ENCODE measurements around the gene ASNS.
"Not testable (repeated sequence)": the region's sequence is repeated elsewhere in the genome, so short reads cannot be mapped to it uniquely, and the experiment has no call there.

Gene ASNS

DNA sequence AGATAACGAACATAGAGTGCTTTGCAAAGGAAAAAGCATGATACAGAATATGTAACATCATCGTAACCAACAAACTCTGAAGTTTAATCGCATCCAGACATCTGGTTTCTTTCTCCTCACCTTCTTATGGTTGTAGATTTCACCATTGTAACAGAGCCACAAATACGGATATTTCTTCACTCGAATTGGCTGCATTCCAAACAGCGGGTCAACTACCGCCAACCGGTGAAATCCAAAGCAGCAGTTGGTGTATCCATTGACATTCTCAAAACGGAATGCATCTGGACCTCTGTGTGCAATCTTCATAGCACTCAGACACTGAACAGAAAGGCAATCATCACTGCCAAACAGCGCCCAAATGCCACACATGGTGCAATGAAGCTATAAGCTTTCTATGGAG lies 3.4 kb downstream of the ASNS start:
- Histone ChIP-seq H3K9ac (ENCODE audit: low read depth in 1 of 2, low read length in 2 of 2) (no peak overlapping the region), H3K27me3 (ENCODE audit: control insufficient read depth in 2 of 2, insufficient read depth in 2 of 2, low read length in 2 of 2) (no peaks in the 10 kb centered on the region), H3K27ac (ENCODE audit: low read depth in 2 of 2, low read length in 2 of 2) (no peak overlapping the region), H3K9me3 (ENCODE audit: control insufficient read depth in 2 of 2, low read length in 2 of 2) (no peaks in the 10 kb centered on the region), H3K36me3 (ENCODE audit: control insufficient read depth in 2 of 2, insufficient read depth in 2 of 2, low read length in 2 of 2) (no peaks in the 10 kb centered on the region), H3K4me3 (ENCODE audit: low read length in 2 of 2) (no peak overlapping the region), H3K4me1 (ENCODE audit: control insufficient read depth in 2 of 2, insufficient read depth in 2 of 2, low read length in 2 of 2) (no peaks in the 10 kb centered on the region)

DNA sequence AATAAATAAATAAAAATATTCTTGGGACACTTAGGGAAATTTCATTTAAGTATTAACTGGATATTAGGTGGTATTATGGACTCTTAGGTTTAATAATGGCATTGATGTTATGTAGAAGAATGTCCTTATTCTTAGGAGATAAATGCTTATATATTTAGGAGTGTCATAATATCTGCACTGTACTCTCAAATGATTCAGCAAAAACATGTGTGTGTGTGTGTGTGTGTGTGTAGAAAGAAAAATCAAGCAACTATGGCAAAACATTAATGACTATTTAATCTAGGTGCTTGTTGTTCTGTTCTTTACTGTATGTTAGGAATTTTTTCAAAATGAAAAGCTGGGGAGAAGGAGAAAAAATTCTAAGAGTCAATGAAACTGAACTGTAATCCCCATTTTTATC lies 3.9 kb downstream of the ASNS start:
- Histone ChIP-seq H3K9me3 (ENCODE audit: control insufficient read depth in 2 of 2, low read length in 2 of 2) (no peaks in the 10 kb centered on the region), H3K4me1 (ENCODE audit: control insufficient read depth in 2 of 2, insufficient read depth in 2 of 2, low read length in 2 of 2) (no peaks in the 10 kb centered on the region), H3K4me3 (ENCODE audit: low read length in 2 of 2) (no peak overlapping the region), H3K36me3 (ENCODE audit: control insufficient read depth in 2 of 2, insufficient read depth in 2 of 2, low read length in 2 of 2) (no peaks in the 10 kb centered on the region), H3K9ac (ENCODE audit: low read depth in 1 of 2, low read length in 2 of 2) (no peak overlapping the region), H3K27me3 (ENCODE audit: control insufficient read depth in 2 of 2, insufficient read depth in 2 of 2, low read length in 2 of 2) (no peaks in the 10 kb centered on the region), H3K27ac (ENCODE audit: low read depth in 2 of 2, low read length in 2 of 2) (no peak overlapping the region)

DNA sequence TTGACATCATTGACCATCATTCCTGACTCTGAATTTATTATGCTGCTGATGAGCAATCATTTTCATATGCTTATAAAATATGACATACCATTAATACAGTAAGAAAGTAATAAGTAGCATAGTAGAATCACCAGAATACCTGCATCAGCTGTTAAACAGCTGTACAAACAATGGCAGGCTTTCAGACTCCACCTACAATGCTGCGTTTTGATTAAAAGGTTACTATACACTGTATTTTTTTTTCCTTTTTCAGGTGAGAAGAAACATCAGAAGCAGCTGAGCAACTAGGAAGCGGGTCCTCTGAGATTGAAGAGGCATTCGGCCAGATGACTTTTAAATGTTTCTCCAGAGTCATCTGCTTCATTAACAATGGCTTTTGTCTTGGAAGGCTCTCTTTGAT lies 7.1 kb downstream of the ASNS start:
- Histone ChIP-seq H3K27ac (ENCODE audit: low read depth in 2 of 2, low read length in 2 of 2) (no peak overlapping the region), H3K4me1 (ENCODE audit: control insufficient read depth in 2 of 2, insufficient read depth in 2 of 2, low read length in 2 of 2) (no peaks in the 10 kb centered on the region), H3K9me3 (ENCODE audit: control insufficient read depth in 2 of 2, low read length in 2 of 2) (no peaks in the 10 kb centered on the region), H3K9ac (ENCODE audit: low read depth in 1 of 2, low read length in 2 of 2) (no peak overlapping the region), H3K27me3 (ENCODE audit: control insufficient read depth in 2 of 2, insufficient read depth in 2 of 2, low read length in 2 of 2) (no peaks in the 10 kb centered on the region), H3K4me3 (ENCODE audit: low read length in 2 of 2) (no peak overlapping the region), H3K36me3 (ENCODE audit: control insufficient read depth in 2 of 2, insufficient read depth in 2 of 2, low read length in 2 of 2) (no peaks in the 10 kb centered on the region)

DNA sequence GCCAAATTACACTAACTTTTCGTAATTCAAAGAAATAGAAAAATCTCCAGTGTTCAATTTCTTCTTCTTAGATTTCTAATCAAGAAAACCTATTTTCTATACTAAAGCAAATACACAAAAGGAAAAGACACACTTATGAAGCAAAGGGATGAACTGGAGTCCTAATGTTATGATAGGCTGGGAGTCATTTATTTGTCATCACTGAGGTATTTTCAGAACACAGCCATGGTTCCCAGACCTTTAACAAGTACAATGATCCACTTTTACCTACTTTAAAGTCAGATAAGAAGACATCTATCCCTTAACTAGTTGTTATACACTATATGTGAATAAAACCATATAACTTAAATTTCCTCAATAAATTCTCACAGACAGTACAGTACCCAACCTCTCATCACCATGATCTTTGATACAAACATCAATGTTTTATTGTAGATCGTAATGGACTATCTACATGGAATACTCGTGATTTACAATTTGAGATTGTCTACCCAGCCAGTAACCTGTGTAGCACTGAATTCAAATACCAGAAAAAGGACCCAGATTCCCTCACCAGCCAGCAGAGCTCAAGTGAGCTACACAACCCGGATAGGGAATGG lies 12.5 kb downstream of the ASNS start:
- H3K4me3 ChIP-seq (ENCODE audit: low read length in 2 of 2) = no peak overlapping the region
- H3K36me3 ChIP-seq (ENCODE audit: control insufficient read depth in 2 of 2, insufficient read depth in 2 of 2, low read length in 2 of 2) = peaks cover 3 to 5% of the 10 kb centered on the region in 2 donors
- no peaks in the 10 kb centered on the region for H3K9me3 ChIP-seq (ENCODE audit: control insufficient read depth in 2 of 2, low read length in 2 of 2)
- H3K9ac ChIP-seq (ENCODE audit: low read depth in 1 of 2, low read length in 2 of 2) = no peak overlapping the region
- H3K27me3 ChIP-seq (ENCODE audit: control insufficient read depth in 2 of 2, insufficient read depth in 2 of 2, low read length in 2 of 2) = no peaks in the 10 kb centered on the region
- peaks cover 0 to 3% of the 10 kb centered on the region in 2 donors for H3K4me1 ChIP-seq (ENCODE audit: control insufficient read depth in 2 of 2, insufficient read depth in 2 of 2, low read length in 2 of 2)
- no peak overlapping the region for H3K27ac ChIP-seq (ENCODE audit: low read depth in 2 of 2, low read length in 2 of 2)

DNA sequence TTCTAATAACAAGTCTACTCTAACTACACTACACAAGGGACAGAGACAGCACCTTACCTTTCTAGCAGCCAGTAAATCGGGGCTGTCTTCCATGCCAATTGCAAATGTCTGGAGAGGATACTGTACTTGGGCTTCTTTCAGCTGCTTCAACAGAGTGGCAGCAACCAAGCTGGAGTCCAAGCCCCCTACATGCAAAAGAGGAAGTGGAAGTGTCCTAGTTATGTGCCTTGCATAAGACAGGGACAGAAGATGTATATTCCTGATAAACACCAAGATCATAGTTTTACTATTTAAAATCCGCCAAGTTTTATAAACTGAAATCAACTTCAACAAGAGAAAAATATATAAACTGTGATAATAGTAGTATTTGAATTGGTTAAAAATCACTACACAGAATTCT lies 14.0 kb downstream of the ASNS start:
- Histone ChIP-seq H3K36me3 (ENCODE audit: control insufficient read depth in 2 of 2, insufficient read depth in 2 of 2, low read length in 2 of 2) (peaks cover 11 to 18% of the 10 kb centered on the region in 2 donors), H3K27me3 (ENCODE audit: control insufficient read depth in 2 of 2, insufficient read depth in 2 of 2, low read length in 2 of 2) (no peaks in the 10 kb centered on the region), H3K9ac (ENCODE audit: low read depth in 1 of 2, low read length in 2 of 2) (no peak overlapping the region), H3K4me3 (ENCODE audit: low read length in 2 of 2) (no peak overlapping the region), H3K27ac (ENCODE audit: low read depth in 2 of 2, low read length in 2 of 2) (no peak overlapping the region), H3K9me3 (ENCODE audit: control insufficient read depth in 2 of 2, low read length in 2 of 2) (no peaks in the 10 kb centered on the region), H3K4me1 (ENCODE audit: control insufficient read depth in 2 of 2, insufficient read depth in 2 of 2, low read length in 2 of 2) (peaks cover 0 to 3% of the 10 kb centered on the region in 2 donors)

DNA sequence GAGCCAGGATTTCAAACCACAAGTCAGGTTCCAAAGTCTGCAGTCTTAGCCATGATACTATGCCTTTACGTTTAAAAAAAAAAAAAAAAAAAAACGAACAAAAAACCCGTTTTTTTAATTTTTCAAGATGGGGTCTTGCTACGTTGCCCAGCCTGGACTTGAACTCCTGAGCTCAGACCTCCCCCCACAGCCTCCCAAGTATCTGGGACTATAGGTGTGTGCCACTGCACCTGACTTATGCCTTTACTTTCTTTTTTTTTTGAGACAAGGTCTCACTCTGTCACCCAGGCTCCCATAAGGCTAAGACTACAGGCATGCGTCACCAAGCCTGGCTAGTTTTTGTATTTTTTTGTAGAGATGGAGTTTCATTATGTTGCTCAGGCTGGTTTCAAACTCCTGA lies 14.7 kb downstream of the ASNS start:
- Histone ChIP-seq H3K27ac (ENCODE audit: low read depth in 2 of 2, low read length in 2 of 2) (no peak overlapping the region), H3K4me1 (ENCODE audit: control insufficient read depth in 2 of 2, insufficient read depth in 2 of 2, low read length in 2 of 2) (peaks cover 0 to 3% of the 10 kb centered on the region in 2 donors), H3K4me3 (ENCODE audit: low read length in 2 of 2) (no peak overlapping the region), H3K9ac (ENCODE audit: low read depth in 1 of 2, low read length in 2 of 2) (no peak overlapping the region), H3K9me3 (ENCODE audit: control insufficient read depth in 2 of 2, low read length in 2 of 2) (no peaks in the 10 kb centered on the region), H3K36me3 (ENCODE audit: control insufficient read depth in 2 of 2, insufficient read depth in 2 of 2, low read length in 2 of 2) (peaks cover 16 to 23% of the 10 kb centered on the region in 2 donors), H3K27me3 (ENCODE audit: control insufficient read depth in 2 of 2, insufficient read depth in 2 of 2, low read length in 2 of 2) (no peaks in the 10 kb centered on the region)

DNA sequence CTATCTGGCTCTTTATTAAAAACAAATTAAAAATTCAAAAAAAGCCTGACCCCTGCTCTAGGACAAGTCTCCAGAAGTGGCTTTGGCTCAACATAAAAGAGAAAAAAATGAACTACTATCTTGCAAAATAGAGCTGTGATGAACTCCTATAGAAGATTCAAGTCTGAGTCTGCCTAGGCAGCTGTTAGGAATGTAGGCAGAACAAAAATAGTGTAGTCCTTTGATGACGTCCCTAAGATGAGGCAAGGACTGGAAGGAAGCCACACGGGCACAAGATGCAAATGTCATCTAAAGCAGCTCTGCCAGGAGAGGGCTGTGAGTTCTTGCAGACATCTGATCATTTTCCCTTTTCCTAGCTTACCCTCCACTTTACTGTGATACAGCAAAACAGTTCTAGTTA lies 20.5 kb downstream of the ASNS start:
- Histone ChIP-seq H3K4me1 (ENCODE audit: control insufficient read depth in 2 of 2, insufficient read depth in 2 of 2, low read length in 2 of 2) (no peaks in the 10 kb centered on the region), H3K36me3 (ENCODE audit: control insufficient read depth in 2 of 2, insufficient read depth in 2 of 2, low read length in 2 of 2) (peaks cover 21 to 30% of the 10 kb centered on the region in 2 donors), H3K9me3 (ENCODE audit: control insufficient read depth in 2 of 2, low read length in 2 of 2) (no peaks in the 10 kb centered on the region), H3K9ac (ENCODE audit: low read depth in 1 of 2, low read length in 2 of 2) (no peak overlapping the region), H3K27me3 (ENCODE audit: control insufficient read depth in 2 of 2, insufficient read depth in 2 of 2, low read length in 2 of 2) (no peaks in the 10 kb centered on the region), H3K4me3 (ENCODE audit: low read length in 2 of 2) (no peak overlapping the region), H3K27ac (ENCODE audit: low read depth in 2 of 2, low read length in 2 of 2) (no peak overlapping the region)

DNA sequence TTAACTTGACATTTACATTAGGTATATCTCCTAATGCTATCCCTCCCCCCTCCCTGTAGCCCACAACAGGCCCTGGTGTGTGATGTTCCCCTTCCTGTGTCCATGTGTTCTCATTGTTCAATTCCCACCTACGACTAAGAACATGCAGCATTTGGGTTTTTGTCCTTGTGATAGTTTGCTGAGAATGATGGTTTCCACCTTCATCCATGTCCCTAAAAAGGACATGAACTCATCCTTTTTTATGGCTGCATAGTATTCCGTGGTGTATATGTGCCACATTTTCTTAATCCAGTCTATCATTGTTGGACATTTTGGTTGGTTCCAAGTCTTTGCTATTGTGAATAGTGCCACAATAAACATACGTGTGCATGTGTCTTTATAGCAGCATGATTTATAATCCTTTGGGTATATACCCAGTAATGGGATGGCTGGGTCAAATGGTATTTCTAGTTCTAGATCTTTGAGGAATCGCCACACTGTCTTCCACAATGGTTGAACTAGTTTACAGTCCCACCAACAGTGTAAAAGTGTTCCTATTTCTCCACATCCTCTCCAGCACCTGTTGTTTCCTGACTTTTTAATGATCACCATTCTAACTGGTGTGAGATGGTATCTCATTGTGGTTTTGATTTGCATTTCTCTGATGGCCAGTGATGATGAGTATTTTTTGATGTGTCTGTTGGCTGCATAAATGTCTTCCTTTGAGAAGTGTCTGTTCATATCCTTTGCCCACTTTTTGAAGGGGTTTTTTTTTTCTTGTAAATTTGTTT lies 21.8 kb downstream of the ASNS start:
- H3K27ac ChIP-seq (ENCODE audit: low read depth in 2 of 2, low read length in 2 of 2); H3K4me1 ChIP-seq (ENCODE audit: control insufficient read depth in 2 of 2, insufficient read depth in 2 of 2, low read length in 2 of 2); H3K9me3 ChIP-seq (ENCODE audit: control insufficient read depth in 2 of 2, low read length in 2 of 2); H3K9ac ChIP-seq (ENCODE audit: low read depth in 1 of 2, low read length in 2 of 2); H3K27me3 ChIP-seq (ENCODE audit: control insufficient read depth in 2 of 2, insufficient read depth in 2 of 2, low read length in 2 of 2); H3K4me3 ChIP-seq (ENCODE audit: low read length in 2 of 2): not testable (repeated sequence)
- peaks cover 21 to 30% of the 10 kb centered on the region in 2 donors for H3K36me3 ChIP-seq (ENCODE audit: control insufficient read depth in 2 of 2, insufficient read depth in 2 of 2, low read length in 2 of 2)

DNA sequence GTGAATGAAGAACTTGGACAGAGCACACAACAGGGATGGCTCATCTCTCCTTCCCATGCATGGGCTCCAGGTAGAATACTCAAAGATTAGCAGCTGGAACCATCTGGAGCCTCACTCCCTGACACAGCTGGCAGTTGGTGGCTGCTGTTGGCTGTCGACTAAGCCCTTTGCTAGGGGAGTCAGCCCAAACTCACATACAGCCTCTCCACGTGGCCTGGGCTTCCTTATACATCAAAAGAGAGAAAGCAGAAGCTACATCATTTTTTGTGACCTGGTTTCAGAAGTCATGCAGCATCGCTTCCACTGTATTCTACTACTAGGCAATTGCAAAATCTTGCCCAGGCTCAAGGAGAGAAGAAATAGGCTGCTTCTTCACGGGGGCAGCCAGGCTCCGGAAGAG lies 24.4 kb downstream of the ASNS start:
- peaks cover 11 to 12% of the 10 kb centered on the region in 2 donors for H3K36me3 ChIP-seq (ENCODE audit: control insufficient read depth in 2 of 2, insufficient read depth in 2 of 2, low read length in 2 of 2)
- no peak overlapping the region for H3K27ac ChIP-seq (ENCODE audit: low read depth in 2 of 2, low read length in 2 of 2)
- H3K4me3 ChIP-seq (ENCODE audit: low read length in 2 of 2) = no peak overlapping the region
- H3K4me1 ChIP-seq (ENCODE audit: control insufficient read depth in 2 of 2, insufficient read depth in 2 of 2, low read length in 2 of 2) = no peaks in the 10 kb centered on the region
- H3K27me3 ChIP-seq (ENCODE audit: control insufficient read depth in 2 of 2, insufficient read depth in 2 of 2, low read length in 2 of 2) = no peaks in the 10 kb centered on the region
- no peaks in the 10 kb centered on the region for H3K9me3 ChIP-seq (ENCODE audit: control insufficient read depth in 2 of 2, low read length in 2 of 2)
- H3K9ac ChIP-seq (ENCODE audit: low read depth in 1 of 2, low read length in 2 of 2) = no peak overlapping the region

DNA sequence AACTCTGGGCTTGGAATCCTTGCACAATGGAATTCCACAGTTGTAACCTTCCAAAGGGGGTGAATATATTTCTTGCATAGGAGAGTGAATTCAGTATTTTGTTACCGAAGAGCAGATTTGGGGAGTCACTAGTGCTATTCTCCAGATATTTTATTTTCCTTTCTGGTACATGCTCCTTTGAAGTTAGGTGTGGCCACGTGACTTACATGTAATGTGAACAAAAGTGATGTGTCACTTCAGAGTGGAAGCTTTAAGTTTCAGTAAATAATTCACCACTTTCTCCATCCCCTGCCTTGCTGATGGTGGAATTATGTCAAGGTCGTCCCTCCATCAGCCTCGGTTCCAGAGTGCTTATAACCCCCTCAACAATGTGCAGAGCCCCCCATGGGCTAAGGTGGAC lies 25.3 kb downstream of the ASNS start:
- H3K36me3 ChIP-seq (ENCODE audit: control insufficient read depth in 2 of 2, insufficient read depth in 2 of 2, low read length in 2 of 2) = peaks cover 3 to 4% of the 10 kb centered on the region in 2 donors
- H3K9ac ChIP-seq (ENCODE audit: low read depth in 1 of 2, low read length in 2 of 2) = no peak overlapping the region
- H3K27ac ChIP-seq (ENCODE audit: low read depth in 2 of 2, low read length in 2 of 2) = no peak overlapping the region
- H3K4me1 ChIP-seq (ENCODE audit: control insufficient read depth in 2 of 2, insufficient read depth in 2 of 2, low read length in 2 of 2) = no peaks in the 10 kb centered on the region
- no peaks in the 10 kb centered on the region for H3K9me3 ChIP-seq (ENCODE audit: control insufficient read depth in 2 of 2, low read length in 2 of 2)
- H3K4me3 ChIP-seq (ENCODE audit: low read length in 2 of 2) = no peak overlapping the region
- no peaks in the 10 kb centered on the region for H3K27me3 ChIP-seq (ENCODE audit: control insufficient read depth in 2 of 2, insufficient read depth in 2 of 2, low read length in 2 of 2)

All from mucosa of rectum (tissue), 2 donors.